Right ventricle myocardium inferior (tissue), 1 donor: Measurements from ENCODE around the gene TRMT61B. TPM values are rescaled to one million over a fixed set of nuclear protein-coding genes. Genes with fewer than 3 reads are reported as not detected.

Source experiments
- ATAC-seq: fragments of 200-7000 bp; cut with Tn5 transposase; one replicate; pipeline ENCODE4 v1.9.1; 2020; ENCODE audit warnings: mild to moderate bottlenecking, moderate library complexity
- DNase-seq: peaks from one replicate; pipeline ENCODE4 v3.0.0; 2021; ENCODE audit errors: missing footprints
- intact Hi-C: fragments of 100-400 bp; cut with DNase I; formaldehyde crosslinking; loops from one replicate; pipeline ENCODE4 v1.11.0; 2022
- total RNA-seq: library from RNA; stranded (reverse); fragmentation: NEBNext Ultra II Directional; extraction: Animal tissue kit (Norgen Biotek cat#: 25700); gene quantifications from one replicate; pipeline ENCODE4 v1.2.1, GENCODE V29; 2021
- donor health status: DM: no; HTN: yes; CAD: no; lungs with severe emphysema.

Gene TRMT61B
- total RNA-seq, 1 donor from 2014 or later, result 24.6 TPM

GRCh38 chr2:28871620-28872019 is 1.5 kb upstream of the TRMT61B start:
- intact Hi-C loops, result no loop called here
- DNase-seq (no peak), ATAC-seq (no peak)

- DNase-seq (peak; percentile 70), ATAC-seq (no peak)
- intact Hi-C loops, result loop anchor here (1.0 kb wide), 1 partner anchor 25 kb away; the partner anchor contains the start of gene WDR43
Measured at GRCh38 chr2:28869494-28870145, 489 bp downstream of the TRMT61B start.

GRCh38 chr2:28868611-28869010 is 1.5 kb downstream of the TRMT61B start:
- intact Hi-C loops, result no loop called here
- ATAC-seq, result no peak
- no peak for DNase-seq

GRCh38 chr2:28855977-28856376 is 14.1 kb downstream of the TRMT61B start:
- ATAC-seq (no peak), DNase-seq (no peak)
- intact Hi-C loops, result no loop called here

GRCh38 chr2:28855193-28855592 is 14.9 kb downstream of the TRMT61B start:
- no peak for DNase-seq
- no peak for ATAC-seq
- intact Hi-C loops, result no loop called here

GRCh38 chr2:28842042-28842441 is 28.1 kb downstream of the TRMT61B start:
- intact Hi-C loops, result no loop called here
- DNase-seq (no peak), ATAC-seq (no peak)

GRCh38 chr2:28838971-28839370 is 31.1 kb downstream of the TRMT61B start:
- DNase-seq (no peak), ATAC-seq (no peak)
- intact Hi-C loops, result no loop called here

GRCh38 chr2:28835781-28836180 is 34.3 kb downstream of the TRMT61B start:
- intact Hi-C loops, result no loop called here
- DNase-seq (no peak), ATAC-seq (no peak)

GRCh38 chr2:28833740-28834470 is 36.2 kb downstream of the TRMT61B start:
- DNase-seq, result no peak
- intact Hi-C loops, result no loop called here
- ATAC-seq, result no peak

- intact Hi-C loops, result no loop called here
- DNase-seq (no peak), ATAC-seq (no peak)
Measured at GRCh38 chr2:28828382-28828781, 41.7 kb downstream of the TRMT61B start.

GRCh38 chr2:28824870-28825269 is 45.2 kb downstream of the TRMT61B start:
- ATAC-seq (no peak), DNase-seq (no peak)
- intact Hi-C loops, result no loop called here

GRCh38 chr2:28824207-28824606 is 45.9 kb downstream of the TRMT61B start:
- DNase-seq, result no peak
- no peak for ATAC-seq
- intact Hi-C loops, result no loop called here

- ATAC-seq (no peak), DNase-seq (no peak)
- intact Hi-C loops, result no loop called here
Measured at GRCh38 chr2:28822036-28822435, 48.1 kb downstream of the TRMT61B start.

- DNase-seq (no peak), ATAC-seq (no peak)
- intact Hi-C loops, result no loop called here
Measured at GRCh38 chr2:28821295-28821958, 48.7 kb downstream of the TRMT61B start.

GRCh38 chr2:28818053-28818452 is 52.1 kb downstream of the TRMT61B start:
- ATAC-seq (no peak), DNase-seq (no peak)
- intact Hi-C loops, result no loop called here

GRCh38 chr2:28810384-28811285 is 59.5 kb downstream of the TRMT61B start, which contains the start of gene SPDYA:
Gene SPDYA (plus strand): TSS chr2:28810834. CDS start chr2:28816015, 5,181 bp downstream.
- DNase-seq (peak; percentile 90), ATAC-seq (peak; percentile 94)
- intact Hi-C loops, result no loop called here

GRCh38 chr2:28809927-28810326 is 60.2 kb downstream of the TRMT61B start:
- ATAC-seq (no peak), DNase-seq (no peak)
- intact Hi-C loops, result no loop called here

- ATAC-seq, result peak; percentile 23
- DNase-seq, result no peak
- intact Hi-C loops, result no loop called here
Measured at GRCh38 chr2:28802975-28803429, 67.1 kb downstream of the TRMT61B start.

- ATAC-seq, result no peak
- intact Hi-C loops, result no loop called here
- no peak for DNase-seq
Measured at GRCh38 chr2:28801726-28802125, 68.4 kb downstream of the TRMT61B start.
